GM23338 (cell line): ENCODE measurements around the gene SQSTM1. TPM values are rescaled to one million over a fixed set of nuclear protein-coding genes. Genes with fewer than 3 reads are reported as not detected.

Experiments used
- ATAC-seq: fragments of 200-7000 bp; cut with Tn5 transposase; 3 replicates; pipeline ENCODE4 v1.9.1; 2020
- DNase-seq: peaks from one replicate; pipeline ENCODE4 v3.0.0-alpha.2; 2015; ENCODE audit warnings: low spot score
- H2AFZ ChIP-seq: fragments of 200-600 bp; sonication (generic); 2 replicates; pipeline ENCODE4 v1.8.0; 2016; ENCODE audit warnings: antibody characterized with exemption, mild to moderate bottlenecking, moderate library complexity
- H3F3A ChIP-seq: fragments of 200-600 bp; sonication (generic); replicated peaks from 2 replicates; pipeline ENCODE4 v1.8.0; 2017; ENCODE audit warnings: antibody characterized with exemption, mixed run types, low read depth
- H3K27ac ChIP-seq: fragments of 200-600 bp; sonication (generic); 2 replicates; pipeline ENCODE4 v1.6.1; 2016; ENCODE audit warnings: low read depth
- H3K27me3 ChIP-seq: fragments of 200-600 bp; sonication (generic); 2 replicates; pipeline ENCODE4 v1.8.0; 2016; ENCODE audit warnings: mild to moderate bottlenecking, mixed run types, moderate library complexity; ENCODE audit not compliant: insufficient read depth
- H3K36me3 ChIP-seq: fragments of 200-600 bp; sonication (generic); 2 replicates; pipeline ENCODE4 v1.8.0; 2016; ENCODE audit warnings: mild to moderate bottlenecking; ENCODE audit not compliant: insufficient read depth
- H3K4me1 ChIP-seq: fragments of 200-600 bp; sonication (generic); 2 replicates; pipeline ENCODE4 v1.8.0; 2016; ENCODE audit warnings: mild to moderate bottlenecking, moderate library complexity; ENCODE audit not compliant: insufficient read depth
- H3K4me2 ChIP-seq: fragments of 200-600 bp; sonication (generic); 2 replicates; pipeline ENCODE4 v1.7.1; 2017; ENCODE audit warnings: mixed run types
- H3K4me3 ChIP-seq: fragments of 200-600 bp; sonication (generic); 2 replicates; pipeline ENCODE4 v1.6.1; 2016; ENCODE audit warnings: mixed run types
- H3K79me2 ChIP-seq: fragments of 200-600 bp; sonication (generic); replicated peaks from 2 replicates; pipeline ENCODE4 v1.8.0; 2017; ENCODE audit warnings: mild to moderate bottlenecking; ENCODE audit not compliant: insufficient read depth
- H3K9me2 ChIP-seq: fragments of 200-600 bp; sonication (generic); 2 replicates; pipeline ENCODE4 v1.8.0; 2017; ENCODE audit not compliant: insufficient read depth
- H4K20me1 ChIP-seq: fragments of 200-600 bp; sonication (generic); replicated peaks from 2 replicates; pipeline ENCODE4 v1.8.0; 2017; ENCODE audit warnings: mild to moderate bottlenecking; ENCODE audit not compliant: insufficient read depth
- H3K27ac Mint-ChIP-seq: 2 replicates; pipeline ENCODE4 v1.8.0; 2020; ENCODE audit warnings: inconsistent platforms, mild to moderate bottlenecking, moderate library complexity, mixed read lengths
- H3K27me3 Mint-ChIP-seq: 3 replicates; pipeline ENCODE4 v1.8.0; 2022; ENCODE audit warnings: low read depth, mild to moderate bottlenecking, moderate library complexity, mixed read lengths, inconsistent platforms; ENCODE audit not compliant: insufficient read depth, poor library complexity
- H3K36me3 Mint-ChIP-seq: 3 replicates; pipeline ENCODE4 v1.8.0; 2021; ENCODE audit warnings: low read depth, mild to moderate bottlenecking, inconsistent platforms, moderate library complexity, mixed read lengths
- H3K4me1 Mint-ChIP-seq: 3 replicates; pipeline ENCODE4 v1.8.0; 2020; ENCODE audit warnings: mild to moderate bottlenecking, inconsistent platforms, mixed read lengths
- H3K4me3 Mint-ChIP-seq: 3 replicates; pipeline ENCODE4 v1.8.0; 2021; ENCODE audit warnings: moderate library complexity, mild to moderate bottlenecking, inconsistent platforms, mixed read lengths
- H3K9me3 Mint-ChIP-seq: 3 replicates; pipeline ENCODE4 v1.8.0; 2020; ENCODE audit warnings: moderate library complexity, mild to moderate bottlenecking, inconsistent platforms, mixed read lengths
- CREB1 ChIP-seq: fragments of 250-450 bp; sonication (Bioruptor Pico); IDR thresholded peaks from 2 replicates; pipeline ENCODE4 v1.5.0; 2020; ENCODE audit warnings: low read depth, mild to moderate bottlenecking, moderate library complexity
- EZH2 ChIP-seq: fragments of 200-600 bp; sonication (generic); IDR thresholded peaks from one replicate; pipeline ENCODE4 v1.8.0; 2017; ENCODE audit warnings: antibody characterized with exemption, mild to moderate bottlenecking, low read depth; ENCODE audit not compliant: unreplicated experiment
- EZH2phosphoT487 ChIP-seq: fragments of 200-600 bp; sonication (generic); IDR thresholded peaks from one replicate; pipeline ENCODE4 v1.8.1; 2018; ENCODE audit warnings: antibody characterized with exemption; ENCODE audit not compliant: unreplicated experiment
- JUNB ChIP-seq: IDR thresholded peaks from one replicate; pipeline ENCODE4 v1.6.1; 2016; ENCODE audit warnings: antibody characterized with exemption; ENCODE audit not compliant: unreplicated experiment
- NANOG ChIP-seq: IDR thresholded peaks from 2 replicates; pipeline ENCODE4 v1.6.1; 2016; ENCODE audit warnings: antibody characterized with exemption, borderline replicate concordance
- POLR2AphosphoS5 ChIP-seq: IDR thresholded peaks from 2 replicates; pipeline ENCODE4 v1.6.1; 2016; ENCODE audit warnings: antibody characterized with exemption, low read depth
- STAT1 ChIP-seq: IDR thresholded peaks from one replicate; pipeline ENCODE4 v1.6.1; 2016; ENCODE audit warnings: antibody characterized with exemption; ENCODE audit not compliant: unreplicated experiment
- ZNF114 ChIP-seq: fragments of 250-450 bp; sonication (Bioruptor Pico); IDR thresholded peaks from 2 replicates; pipeline ENCODE4 v1.5.0; 2020; ENCODE audit warnings: mild to moderate bottlenecking, moderate library complexity
- ZNF331 ChIP-seq: fragments of 250-450 bp; sonication (Bioruptor Pico); IDR thresholded peaks from 2 replicates; pipeline ENCODE4 v1.5.0; 2020; ENCODE audit warnings: low read depth, mild to moderate bottlenecking, moderate library complexity
- polyA plus RNA-seq: library from polyadenylated mRNA; unstranded; fragments of >200 nt; fragmentation: Nextera tagmentation; extraction: Ambion mirVana; gene quantifications from 2 replicates; pipeline ENCODE4 v1.2.1, GENCODE V29; 2016
- total RNA-seq: library from RNA; depleted of rRNA; stranded (reverse); fragments of >200 nt; shearing (Covaris generic); gene quantifications from 2 replicates; pipeline ENCODE4 v1.2.3, GENCODE V29; 2014
- TF ChIP-seq, protein P1 (sequence below), 2 experiments: fragments of 200-600 bp in 1 of 2; sonication (generic) in 1 of 2; conservative IDR thresholded peaks; 2 replicates each; pipeline versions ENCODE4 v1.5.1 to v1.6.1; 2016 to 2017; ENCODE audit warnings: antibody characterized with exemption in 2 of 2, low read depth in 2 of 2, mild to moderate bottlenecking in 2 of 2, moderate library complexity in 1 of 2
- TF ChIP-seq, protein P2 (sequence below): IDR thresholded peaks from 2 replicates; pipeline ENCODE4 v1.6.1; 2016; ENCODE audit warnings: antibody characterized with exemption

SQSTM1 gene
- total and polyA plus RNA-seq, 2 experiments from 2014 or later, result 58.0 to 92.6 TPM

DNA sequence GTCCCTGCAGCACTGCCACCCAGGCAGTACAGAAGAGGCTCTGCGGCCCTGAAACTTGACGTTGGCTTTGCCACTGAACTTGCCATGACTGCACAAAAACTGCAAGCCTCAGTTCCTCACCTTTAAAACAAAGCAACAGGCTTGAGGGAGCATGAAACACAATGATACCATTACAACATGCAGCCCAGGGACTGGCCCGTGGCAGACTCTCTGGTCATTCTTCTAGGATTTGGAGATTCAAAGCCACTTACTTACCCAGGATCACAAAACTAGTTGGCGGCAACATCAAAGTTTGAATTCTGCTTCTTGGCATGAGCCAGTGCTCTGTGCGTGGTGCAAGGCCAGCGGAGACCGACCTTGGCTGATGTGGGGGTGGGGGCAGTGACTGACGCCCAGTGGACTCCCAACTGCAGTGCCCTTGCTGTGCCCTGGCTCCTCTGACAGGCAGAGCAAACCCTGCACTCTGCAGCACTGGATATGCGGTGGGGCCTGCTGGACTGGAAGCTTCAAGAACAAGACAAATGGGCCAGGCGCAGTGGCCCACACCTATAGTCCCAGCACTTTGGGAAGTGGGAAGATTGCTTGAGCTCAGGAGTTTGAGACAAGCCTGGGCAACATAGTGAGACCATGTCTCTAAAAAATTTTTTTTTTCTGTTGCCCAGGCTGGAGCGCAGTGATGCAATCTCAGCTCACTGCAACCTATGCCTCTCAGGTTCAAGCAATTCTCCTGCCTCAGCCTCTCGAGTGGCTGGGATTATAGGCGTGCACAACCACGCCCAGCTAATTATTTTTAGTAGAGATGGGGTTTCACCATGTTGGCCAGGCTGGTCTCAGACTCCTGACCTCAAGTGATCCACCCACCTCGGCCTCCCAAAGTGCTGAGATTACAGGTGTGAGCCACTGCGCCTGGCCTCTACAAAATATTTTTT, 18.9 kb downstream of the SQSTM1 start:
- Histone ChIP-seq H3K9me2 (no peaks in the 10 kb centered on the region), H4K20me1 (0 out of 2 replicates have a peak, but pooled peaks cover 2% of the 10 kb centered on the region), H3K27ac (peak overlapping the region; percentile 84), H3F3A (peaks cover 12% of the 10 kb centered on the region; the same call in 1 of the 2 replicates), H3K27me3 (no peaks in the 10 kb centered on the region), H3K79me2 (no peaks in the 10 kb centered on the region), H3K4me2 (no peak overlapping the region), H3K4me3 (no peak overlapping the region), H2AFZ (no peak overlapping the region), H3K36me3 (peaks cover 9% of the 10 kb centered on the region), H3K4me1 (no peaks in the 10 kb centered on the region)
- H3K27me3 Mint-ChIP-seq, result peaks cover 26% of the 10 kb centered on the region
- ATAC-seq (0 out of 3 replicates have a peak, but pooled peaks have one; percentile 9), DNase-seq (no peak)
- no peaks in the 10 kb centered on the region for H3K4me1 Mint-ChIP-seq
- H3K4me3 Mint-ChIP-seq, result no peak overlapping the region
- H3K9me3 Mint-ChIP-seq, result peaks cover 14% of the 10 kb centered on the region
- TF ChIP-seq, protein P1, sequence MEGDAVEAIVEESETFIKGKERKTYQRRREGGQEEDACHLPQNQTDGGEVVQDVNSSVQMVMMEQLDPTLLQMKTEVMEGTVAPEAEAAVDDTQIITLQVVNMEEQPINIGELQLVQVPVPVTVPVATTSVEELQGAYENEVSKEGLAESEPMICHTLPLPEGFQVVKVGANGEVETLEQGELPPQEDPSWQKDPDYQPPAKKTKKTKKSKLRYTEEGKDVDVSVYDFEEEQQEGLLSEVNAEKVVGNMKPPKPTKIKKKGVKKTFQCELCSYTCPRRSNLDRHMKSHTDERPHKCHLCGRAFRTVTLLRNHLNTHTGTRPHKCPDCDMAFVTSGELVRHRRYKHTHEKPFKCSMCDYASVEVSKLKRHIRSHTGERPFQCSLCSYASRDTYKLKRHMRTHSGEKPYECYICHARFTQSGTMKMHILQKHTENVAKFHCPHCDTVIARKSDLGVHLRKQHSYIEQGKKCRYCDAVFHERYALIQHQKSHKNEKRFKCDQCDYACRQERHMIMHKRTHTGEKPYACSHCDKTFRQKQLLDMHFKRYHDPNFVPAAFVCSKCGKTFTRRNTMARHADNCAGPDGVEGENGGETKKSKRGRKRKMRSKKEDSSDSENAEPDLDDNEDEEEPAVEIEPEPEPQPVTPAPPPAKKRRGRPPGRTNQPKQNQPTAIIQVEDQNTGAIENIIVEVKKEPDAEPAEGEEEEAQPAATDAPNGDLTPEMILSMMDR (conservative IDR thresholded peaks at IDR 0.05; ENCODE audit: low read depth in 2 of 2), result no peak
- TF ChIP-seq ZNF114 (CRISPR knock-in tag), result no peak
- TF ChIP-seq POLR2AphosphoS5, result 0 out of 2 replicates have a peak, but pooled peaks have one; percentile 11
- no peak for TF ChIP-seq ZNF331
- TF ChIP-seq, protein P2, sequence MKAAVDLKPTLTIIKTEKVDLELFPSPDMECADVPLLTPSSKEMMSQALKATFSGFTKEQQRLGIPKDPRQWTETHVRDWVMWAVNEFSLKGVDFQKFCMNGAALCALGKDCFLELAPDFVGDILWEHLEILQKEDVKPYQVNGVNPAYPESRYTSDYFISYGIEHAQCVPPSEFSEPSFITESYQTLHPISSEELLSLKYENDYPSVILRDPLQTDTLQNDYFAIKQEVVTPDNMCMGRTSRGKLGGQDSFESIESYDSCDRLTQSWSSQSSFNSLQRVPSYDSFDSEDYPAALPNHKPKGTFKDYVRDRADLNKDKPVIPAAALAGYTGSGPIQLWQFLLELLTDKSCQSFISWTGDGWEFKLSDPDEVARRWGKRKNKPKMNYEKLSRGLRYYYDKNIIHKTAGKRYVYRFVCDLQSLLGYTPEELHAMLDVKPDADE, result no peak
- H3K36me3 Mint-ChIP-seq, result peaks cover 87% of the 10 kb centered on the region
- H3K27ac Mint-ChIP-seq, result peak overlapping the region; percentile 40

DNA sequence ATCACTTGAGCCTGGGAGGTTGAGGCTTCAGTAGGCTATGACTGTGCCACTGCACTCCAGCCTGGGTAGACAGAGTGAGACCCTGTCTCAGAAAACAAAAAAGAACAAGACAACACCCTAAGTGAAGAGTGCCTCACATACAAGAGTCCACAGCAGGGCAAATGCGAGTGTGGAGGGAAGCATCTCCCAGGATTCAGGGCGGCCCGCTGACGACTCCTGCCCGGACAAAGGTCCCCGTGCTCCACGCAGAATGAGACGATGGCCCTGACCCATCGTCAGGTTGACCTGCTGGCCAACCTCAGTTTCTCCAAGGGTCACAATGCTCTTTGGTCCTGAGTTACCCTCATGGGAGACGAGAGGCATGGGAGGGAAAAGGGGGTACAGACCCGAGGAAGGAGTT, 19.6 kb downstream of the SQSTM1 start:
- no peak overlapping the region for H3K27ac ChIP-seq
- no peaks in the 10 kb centered on the region for H3K4me1 Mint-ChIP-seq
- no peaks in the 10 kb centered on the region for H3K27me3 ChIP-seq
- H3K36me3 ChIP-seq, result peaks cover 9% of the 10 kb centered on the region
- no peak overlapping the region; the same call in 2 of the 3 replicates for H3K4me3 Mint-ChIP-seq
- H3K9me2 ChIP-seq, result no peaks in the 10 kb centered on the region
- DNase-seq, result no peak
- ATAC-seq, result no peak
- peaks cover 19% of the 10 kb centered on the region for H3K9me3 Mint-ChIP-seq
- no peak overlapping the region for H3K27ac Mint-ChIP-seq
- peaks cover 26% of the 10 kb centered on the region for H3K27me3 Mint-ChIP-seq
- peaks cover 86% of the 10 kb centered on the region for H3K36me3 Mint-ChIP-seq
- H2AFZ ChIP-seq, result no peak overlapping the region
- no peak overlapping the region for H3K4me3 ChIP-seq
- no peaks in the 10 kb centered on the region for H3K4me1 ChIP-seq
- 0 out of 2 replicates have a peak, but pooled peaks cover 2% of the 10 kb centered on the region for H4K20me1 ChIP-seq
- peaks cover 12% of the 10 kb centered on the region; the same call in 1 of the 2 replicates for H3F3A ChIP-seq
- H3K4me2 ChIP-seq, result no peak overlapping the region
- no peaks in the 10 kb centered on the region for H3K79me2 ChIP-seq
- no peak for TF ChIP-seq STAT1
- no peak for TF ChIP-seq POLR2AphosphoS5
- no peak for TF ChIP-seq EZH2
- TF ChIP-seq EZH2phosphoT487, result no peak
- TF ChIP-seq NANOG, result no peak
- TF ChIP-seq, protein P2, result no peak
- no peak for TF ChIP-seq CREB1 (CRISPR knock-in tag)
- no peak for TF ChIP-seq JUNB
